ENCODE measurements around the gene GNAZ.

GNAZ gene

DNA sequence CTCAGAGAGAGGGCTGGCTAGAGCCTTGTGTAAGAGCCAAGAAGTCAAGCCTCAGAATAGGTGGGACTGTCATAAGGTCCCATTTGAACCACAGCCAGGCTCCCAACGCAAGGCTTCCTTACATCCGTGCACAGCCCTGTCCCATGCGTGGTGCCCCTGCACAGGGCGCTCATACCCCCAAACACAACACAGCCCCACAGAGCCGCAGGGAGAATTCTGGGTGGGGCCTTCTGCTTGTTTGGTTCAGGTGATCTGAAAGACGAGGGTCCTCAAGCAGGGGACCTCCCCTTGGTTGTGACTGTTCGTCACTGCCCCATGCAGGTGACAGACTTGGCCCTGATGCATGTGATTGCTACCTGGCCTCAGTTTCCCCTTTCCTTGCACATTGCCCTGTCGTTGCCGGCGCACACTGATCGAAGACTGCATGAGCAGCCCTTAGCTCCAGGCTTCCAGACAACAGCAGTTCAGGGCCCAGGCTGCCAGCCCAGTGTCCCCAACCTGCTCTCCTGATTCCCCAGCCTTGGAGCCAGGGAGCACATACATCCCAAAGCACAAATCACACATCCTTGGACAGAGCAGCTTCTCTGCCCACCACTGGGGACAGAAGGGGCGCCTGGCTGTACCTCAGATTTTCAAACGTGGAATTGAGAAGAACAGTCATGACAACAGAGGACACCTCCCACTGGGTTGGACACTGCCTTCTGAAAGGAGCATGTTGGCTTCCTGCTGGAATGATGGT is 22.1 kb downstream of the GNAZ start:
- DNase-seq (ENCODE audit: low read depth in 2 of 2): no peak

DNA sequence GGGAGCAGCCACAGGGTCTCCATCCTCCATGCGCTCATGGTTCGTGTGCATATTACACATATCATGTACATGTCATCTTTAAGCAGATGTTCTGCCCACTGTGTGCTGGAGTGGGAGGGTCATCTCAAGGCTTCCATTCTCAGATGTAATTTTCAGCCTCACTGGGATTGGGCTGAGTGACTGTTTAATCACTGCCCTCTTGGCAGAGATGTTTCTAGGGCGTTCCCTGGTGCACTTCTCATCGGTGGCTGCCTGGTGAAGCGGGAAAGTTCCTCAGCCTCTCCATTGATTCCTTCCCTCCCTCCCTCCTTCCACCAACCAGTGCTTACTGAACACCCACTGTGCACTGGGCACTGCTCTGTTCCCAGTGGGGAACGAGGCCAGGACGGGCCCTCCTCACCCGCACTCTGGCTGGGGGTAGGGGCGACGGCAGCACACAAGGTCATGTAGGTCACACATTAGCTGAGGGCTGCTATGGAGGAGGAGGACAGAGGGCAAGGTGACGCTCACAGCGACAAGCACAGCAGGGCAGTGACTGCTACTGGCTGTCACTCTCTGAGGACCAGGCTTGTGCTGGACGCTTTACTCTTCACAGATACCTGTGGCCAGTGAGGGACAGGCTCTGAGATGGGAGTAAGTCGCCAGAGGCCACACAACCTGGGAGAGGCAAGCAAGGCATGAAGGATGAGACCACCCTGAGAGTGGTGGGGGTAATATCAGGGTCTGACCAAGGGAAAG is 22.9 kb downstream of the GNAZ start:
- DNase-seq (ENCODE audit: low read depth in 2 of 2): no peak

DNA sequence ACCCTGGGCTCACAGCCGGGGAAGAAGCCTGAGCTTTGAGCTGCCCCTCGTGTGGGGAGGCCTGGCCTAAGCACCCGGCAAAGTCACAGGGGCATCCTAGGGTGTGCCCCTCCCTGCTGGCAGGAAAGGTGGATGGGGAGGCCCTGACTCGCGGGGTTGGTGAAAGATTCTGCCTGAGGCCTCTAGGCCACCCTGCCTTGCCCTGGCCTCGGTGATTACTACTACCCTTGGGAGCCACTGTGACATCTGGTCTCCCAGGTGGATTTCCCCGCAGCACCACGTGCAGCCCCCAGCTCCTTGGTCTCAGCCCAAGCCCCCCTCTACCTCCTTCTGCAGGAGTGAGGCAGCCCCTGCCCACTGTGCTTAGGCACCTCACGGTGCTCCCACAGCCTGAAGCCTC is 23.9 kb downstream of the GNAZ start:
- DNase-seq (ENCODE audit: low read depth in 2 of 2): no peak

DNA sequence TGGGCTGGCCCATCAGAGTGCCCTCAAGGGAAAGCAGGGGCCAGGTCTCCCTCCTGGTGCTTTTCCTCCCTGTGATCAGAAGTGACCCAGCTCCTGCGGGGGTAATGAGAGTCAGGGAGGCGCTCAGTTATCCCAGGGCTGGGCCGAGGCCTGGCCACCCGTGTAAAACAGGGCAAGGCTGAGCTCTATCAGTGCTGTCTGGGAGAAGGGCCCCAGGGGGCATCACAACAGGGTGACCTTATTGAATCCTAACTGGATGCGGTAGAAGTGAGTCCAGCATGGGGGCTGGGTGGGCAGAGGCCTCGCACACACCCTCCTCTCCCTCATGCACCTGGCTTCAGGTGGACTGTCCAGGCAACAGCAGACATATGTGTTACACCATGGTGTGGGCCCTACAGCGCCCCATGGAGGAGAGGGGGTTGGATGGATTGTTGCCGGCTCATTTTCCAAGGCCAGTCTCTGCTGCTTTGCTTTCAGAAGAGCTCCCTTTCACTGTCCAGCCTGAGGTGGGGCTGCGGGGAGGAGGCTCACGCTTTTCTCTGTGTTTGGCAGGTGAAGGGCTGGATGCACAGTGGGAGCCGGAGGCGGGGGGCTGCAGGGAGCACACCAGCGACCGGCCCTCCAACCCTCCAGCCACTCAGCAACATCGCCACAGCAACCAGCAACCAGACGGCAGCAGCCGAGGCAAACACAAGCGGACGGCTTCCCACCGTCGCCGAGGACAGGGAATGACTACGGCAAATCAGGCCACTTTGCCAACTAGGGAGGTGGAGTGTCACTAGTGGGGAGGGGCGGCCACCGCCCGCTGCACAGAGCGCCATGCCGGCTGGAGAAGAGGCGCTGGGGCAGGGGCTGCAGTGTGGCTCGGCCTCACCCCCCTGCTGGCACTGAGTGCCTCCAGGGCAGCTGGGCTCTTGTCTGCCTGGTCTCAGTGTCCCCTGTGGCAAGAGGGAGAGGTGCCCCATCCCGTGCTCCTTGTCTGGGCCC is 24.7 kb downstream of the GNAZ start:
- DNase-seq (ENCODE audit: low read depth in 2 of 2): no peak

DNA sequence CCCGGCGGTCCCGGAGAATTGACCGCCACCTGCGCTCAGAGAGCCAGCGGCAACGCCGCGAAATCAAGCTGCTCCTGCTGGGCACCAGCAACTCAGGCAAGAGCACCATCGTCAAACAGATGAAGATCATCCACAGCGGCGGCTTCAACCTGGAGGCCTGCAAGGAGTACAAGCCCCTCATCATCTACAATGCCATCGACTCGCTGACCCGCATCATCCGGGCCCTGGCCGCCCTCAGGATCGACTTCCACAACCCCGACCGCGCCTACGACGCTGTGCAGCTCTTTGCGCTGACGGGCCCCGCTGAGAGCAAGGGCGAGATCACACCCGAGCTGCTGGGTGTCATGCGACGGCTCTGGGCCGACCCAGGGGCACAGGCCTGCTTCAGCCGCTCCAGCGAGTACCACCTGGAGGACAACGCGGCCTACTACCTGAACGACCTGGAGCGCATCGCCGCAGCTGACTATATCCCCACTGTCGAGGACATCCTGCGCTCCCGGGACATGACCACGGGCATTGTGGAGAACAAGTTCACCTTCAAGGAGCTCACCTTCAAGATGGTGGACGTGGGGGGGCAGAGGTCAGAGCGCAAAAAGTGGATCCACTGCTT is 25.5 kb downstream of the GNAZ start:
- DNase-seq (ENCODE audit: low read depth in 2 of 2): no peak

DNA sequence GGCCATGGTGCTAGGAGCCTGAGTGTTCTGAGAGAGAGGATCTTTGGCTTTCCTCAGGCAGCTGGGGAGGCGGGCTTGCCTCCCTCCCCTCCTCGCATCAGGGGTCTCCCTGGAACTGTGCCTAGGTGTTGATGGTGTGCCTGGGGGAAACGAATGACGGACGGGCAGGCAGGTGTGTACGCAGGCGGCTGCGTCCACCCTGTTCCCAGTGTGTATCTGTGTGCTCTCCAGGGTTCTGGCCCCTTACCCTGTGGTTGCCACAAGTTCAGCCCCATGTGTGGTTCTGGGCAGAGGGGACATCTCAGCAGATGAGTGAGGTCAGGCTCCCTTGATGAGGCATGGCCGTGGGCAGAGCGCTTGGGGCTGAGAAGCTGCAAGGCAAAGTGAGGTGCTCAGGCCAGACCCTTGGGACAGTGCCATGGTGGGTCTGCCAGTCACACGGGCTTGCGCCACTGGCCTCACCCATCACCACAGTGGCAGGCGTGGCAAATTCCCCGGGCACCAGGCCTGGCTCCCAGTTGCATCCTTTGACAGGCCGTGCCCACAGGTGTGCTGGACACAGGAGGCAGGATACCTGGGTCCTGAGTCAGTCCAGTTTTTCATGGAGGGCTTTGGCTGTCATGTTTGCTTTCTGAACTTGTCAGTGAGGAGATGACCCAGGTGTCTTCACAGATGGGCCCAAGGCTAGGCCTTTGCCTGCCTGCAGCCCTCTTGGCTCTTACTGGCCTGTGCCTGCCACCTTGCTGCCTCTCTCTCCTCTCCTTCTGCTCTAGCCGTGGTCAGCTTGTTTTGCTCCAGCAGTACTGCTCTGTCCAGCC is 27.3 kb downstream of the GNAZ start:
- no peak for DNase-seq (ENCODE audit: low read depth in 2 of 2)

DNA sequence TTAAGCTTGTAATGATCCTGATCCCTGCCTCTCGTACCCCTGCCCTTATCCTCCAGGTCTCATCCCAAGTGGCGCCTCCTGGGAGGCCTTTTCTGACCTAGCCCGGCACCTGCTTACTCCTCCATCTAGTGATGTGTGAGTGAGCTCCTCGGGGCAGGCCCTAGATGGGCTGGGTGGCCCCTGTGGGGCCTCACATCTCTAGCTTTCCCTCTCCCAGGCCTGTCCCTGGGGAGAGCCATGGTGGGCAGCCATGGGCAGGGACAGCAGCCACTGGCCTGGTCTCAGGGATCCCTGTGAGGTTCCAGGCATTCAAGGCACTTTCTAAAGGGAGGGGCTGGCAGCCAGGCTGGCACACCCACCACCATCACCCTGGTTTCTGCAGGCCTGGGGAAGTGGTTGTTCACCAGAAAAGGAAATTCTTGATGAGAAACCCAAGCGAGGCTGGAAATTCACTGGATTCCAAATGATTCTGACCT is 27.9 kb downstream of the GNAZ start:
- DNase-seq (ENCODE audit: low read depth in 2 of 2): no peak

DNA sequence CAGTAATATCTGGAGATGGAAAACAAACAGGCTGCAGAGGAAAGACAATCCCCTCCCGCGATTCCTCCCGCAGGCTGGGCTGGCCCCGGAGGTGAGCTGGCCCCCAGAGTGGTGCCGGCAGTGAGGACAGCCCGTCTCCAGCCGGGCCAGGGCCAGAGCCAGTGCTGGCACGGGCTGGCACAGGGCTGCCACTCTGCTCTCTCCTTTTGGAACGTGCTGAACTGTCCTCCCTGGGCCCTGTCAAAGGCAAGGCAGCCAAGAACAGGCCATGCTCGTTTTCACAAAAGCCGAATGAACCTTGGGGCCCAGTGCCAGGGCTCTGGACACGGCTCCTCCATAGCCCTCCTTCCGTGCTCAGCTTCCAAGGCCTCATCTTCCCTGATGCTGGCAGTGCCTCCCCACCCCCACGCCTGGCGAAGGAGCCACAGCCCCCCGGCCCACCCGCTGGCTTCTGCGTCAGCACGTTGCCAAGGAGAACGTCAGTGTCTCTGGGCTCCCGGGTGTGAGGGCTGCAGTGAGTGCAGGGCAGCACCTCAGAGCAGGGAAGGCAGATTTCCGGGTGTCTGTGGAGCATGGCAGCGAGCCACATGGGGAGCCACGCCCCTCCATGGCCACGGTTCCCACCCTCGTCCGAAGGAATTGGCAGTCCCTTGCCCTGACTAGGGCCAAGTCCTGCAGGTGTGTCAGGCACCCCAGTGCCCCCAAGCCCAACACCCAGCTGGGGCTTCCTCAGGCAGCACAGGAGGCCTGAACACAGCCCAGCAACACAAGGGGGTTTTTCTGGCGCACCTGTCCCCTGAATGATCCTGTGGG is 28.6 kb downstream of the GNAZ start:
- no peak for DNase-seq (ENCODE audit: low read depth in 2 of 2)

DNA sequence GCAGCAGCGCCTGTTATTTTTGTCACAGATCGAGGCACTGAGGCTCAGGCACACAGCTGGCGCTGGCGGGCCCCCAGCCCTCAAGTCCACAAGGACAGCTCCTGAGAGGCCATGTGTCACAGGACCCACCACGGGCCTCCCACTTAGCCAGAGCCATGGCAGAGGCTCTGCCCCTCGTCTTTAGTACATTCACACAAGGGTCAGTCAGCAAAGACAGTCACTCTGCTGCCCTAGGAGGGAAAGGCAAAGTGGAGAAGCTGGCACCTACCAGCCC is 29.1 kb downstream of the GNAZ start:
- DNase-seq (ENCODE audit: low read depth in 2 of 2): no peak

DNA sequence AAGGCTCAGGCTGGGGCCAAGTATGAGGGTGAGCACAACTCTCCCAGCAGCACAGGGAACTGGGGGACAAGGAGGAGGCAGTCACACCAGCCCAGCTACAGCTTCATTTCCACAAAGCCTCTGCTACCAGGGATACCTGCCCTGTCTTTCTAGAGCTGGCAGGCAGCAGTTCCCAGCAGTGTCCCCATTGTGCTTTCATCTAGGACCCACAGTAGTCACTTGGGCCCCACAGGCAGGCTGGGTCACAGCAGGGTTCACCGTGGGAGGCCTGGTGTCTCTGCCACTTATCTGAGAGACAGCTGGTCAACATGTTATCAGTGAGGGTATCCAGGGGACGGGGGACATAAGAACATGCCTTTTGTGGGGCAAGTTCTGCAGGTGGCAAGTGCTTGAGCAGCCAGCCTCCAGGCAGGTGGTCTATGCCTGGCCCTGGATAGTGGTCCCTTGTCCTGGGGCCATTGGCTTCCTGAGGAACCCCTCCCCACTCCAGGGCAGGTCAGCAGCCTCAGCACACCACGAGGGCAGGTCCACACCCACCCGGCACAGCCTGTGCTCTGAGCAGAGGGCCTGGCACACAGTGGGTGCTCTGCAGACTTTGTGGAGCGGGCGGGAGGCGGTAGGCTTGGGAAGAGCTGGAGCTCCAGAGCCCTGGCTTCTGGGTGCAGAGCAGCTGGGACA is 29.9 kb downstream of the GNAZ start:
- DNase-seq (ENCODE audit: low read depth in 2 of 2): no peak

DNA sequence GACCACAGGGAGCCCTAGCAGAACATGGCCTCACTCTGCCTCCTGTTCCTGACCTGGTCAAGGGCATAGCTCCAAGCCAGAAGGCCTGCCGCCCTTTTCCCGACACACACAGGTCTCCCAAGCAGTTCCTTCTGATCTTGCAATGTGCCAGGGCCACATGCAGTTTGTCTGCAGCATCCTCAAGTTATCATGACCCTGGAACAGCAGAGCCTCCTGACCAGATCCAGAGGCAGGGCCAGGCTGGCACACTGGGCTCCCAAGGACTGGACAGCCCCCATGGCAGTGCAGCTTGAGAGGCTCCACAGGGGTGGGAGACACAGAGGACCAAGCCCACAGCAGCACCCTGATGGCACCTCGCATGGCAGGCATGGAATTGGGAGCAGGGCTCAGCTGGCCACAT is 31.2 kb downstream of the GNAZ start:
- no peak for DNase-seq (ENCODE audit: low read depth in 2 of 2)

DNA sequence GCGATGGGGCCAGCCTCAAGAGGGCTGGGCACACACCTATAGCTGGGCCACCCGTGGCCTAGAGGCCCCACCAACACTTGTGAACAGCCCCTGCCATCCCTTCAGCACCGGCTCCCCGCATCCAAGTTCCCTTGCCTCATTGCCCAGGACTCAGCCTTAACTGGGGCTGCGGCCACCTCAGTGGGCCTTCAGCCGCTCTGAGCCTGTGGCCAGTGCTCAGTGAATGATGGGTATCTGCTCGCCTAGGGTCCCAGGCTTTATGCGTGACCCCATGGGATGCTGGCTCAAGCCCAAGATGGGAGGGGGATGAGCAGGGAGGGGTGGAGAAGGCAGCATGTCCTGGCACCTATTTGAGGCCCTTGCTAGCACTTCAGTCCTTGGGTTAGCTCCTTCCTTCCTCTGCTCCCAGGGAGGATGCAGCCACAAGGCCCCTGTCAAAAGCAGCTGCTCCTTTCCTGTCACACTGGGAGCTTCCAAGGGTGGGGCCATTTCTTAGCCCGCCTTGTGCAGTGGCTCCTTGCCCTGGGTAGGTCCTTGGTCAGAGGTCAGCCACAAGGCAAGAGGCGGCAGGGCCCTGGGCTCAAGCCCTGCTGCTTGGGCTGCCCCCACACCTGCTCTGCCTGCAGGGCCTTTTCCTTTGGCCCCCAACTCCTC is 31.8 kb downstream of the GNAZ start:
- no peak for DNase-seq (ENCODE audit: low read depth in 2 of 2)

DNA sequence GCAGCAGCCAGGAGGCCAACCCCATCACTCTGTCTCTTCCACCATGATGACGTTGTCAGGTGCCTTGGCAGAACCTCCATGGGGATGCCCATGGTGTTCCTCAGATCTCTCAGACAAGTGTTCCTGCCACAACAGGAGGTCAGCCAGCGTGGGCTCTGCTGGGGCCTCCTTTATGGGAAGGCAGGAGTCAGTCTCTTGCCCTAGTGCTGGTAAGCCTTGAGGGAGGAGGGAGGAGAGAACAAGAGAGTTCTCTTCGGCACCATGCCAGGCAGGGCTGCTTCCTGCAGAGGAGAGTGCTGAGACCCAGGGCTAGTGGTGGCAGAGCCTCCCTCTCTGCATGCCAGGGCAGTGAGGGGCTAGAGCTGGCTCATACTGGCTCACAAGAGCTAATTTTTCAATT is 32.5 kb downstream of the GNAZ start:
- no peak for DNase-seq (ENCODE audit: low read depth in 2 of 2)

DNA sequence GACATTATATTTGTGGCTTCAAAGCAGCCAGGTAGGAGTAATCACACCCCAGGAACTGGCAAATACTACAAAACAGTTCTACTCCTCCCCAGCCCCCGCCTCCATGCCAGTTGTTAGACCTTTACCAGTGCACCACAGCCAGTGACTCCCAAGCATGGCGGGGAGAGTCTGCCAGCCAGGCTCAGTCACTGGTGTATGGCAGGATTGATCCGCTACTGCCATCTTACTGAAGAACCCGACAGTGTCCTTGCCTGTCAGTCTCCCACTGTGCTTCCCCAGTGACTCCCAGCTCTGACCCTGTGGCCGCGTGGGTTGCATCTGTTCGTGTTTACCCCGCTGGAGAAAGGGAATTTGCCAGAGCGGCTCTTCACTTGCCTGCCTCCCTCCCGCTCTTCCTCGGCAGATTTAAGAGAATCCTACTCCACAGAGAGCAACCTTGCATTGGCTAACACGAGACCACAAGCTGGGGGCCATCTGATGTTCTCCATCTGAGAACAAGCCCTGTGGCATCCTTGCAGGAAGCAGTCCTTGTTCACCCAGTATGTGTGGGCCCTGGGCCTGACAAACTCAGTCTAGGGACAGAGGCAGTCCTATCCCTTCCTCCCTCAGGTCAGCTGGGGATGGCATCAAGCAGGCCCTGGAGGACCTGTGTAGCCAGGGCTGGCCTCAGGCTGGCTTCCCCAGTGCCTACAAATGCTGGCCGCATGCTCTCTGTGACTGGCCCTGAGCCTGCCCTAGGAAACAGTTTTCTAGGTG is 33.1 kb downstream of the GNAZ start:
- no peak for DNase-seq (ENCODE audit: low read depth in 2 of 2)

DNA sequence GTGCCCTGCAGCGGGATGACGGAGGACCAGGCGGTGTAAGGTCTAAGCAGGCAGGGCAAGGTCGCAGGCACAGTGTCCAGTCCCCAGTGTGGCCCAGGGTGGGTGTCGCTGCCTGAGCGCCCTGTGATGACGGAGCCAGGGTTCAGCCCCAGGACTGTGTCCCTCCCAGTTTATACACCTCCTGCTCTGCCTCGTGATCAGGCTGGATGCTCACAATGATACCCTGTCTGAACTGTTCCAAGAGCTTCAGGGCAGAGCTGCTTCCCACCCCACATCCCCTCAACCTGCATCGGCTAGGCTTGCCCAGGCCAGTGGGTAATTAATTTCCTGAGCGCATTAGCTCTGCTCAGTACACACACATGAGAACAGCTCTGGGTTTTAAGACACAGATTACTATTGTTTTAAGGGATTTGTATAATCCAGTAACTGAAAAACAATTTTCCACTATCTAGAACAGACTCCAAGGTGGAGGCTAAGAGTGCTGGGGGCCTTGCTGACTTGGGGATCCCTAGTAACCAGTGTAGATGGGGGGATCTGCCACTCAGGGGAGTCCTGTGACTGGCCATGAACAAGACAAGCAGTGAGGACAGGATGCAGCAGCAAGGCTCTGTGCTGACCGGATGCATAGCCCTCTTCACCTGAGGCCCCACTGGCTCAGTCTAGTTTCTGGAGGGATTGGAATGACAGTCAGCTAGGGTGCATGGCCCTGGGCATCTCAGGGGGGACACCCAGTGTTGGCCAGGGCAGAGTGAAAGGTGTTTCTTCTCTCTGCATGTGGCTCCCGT is 34.1 kb downstream of the GNAZ start:
- no peak for DNase-seq (ENCODE audit: low read depth in 2 of 2)

DNA sequence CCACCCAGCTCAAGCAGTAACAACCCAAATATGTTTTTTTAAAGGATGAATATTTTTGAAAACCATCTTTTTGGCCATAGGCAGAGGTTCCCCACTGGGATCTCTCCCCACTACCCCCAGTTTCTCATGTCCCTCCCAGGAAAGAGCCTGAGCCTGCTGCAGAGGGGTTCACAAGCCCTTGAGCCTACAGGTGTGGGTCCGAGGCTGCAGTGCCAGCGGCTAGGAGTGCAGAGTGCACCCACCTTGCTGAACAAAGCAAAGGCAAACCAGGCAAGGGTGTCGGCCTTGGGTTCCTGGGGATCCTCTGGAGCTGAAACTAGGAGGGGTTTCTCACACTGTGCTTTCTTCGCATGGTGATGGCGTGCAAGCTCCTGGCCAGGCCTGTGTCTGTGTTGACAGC is 35.0 kb downstream of the GNAZ start:
- no peak for DNase-seq (ENCODE audit: low read depth in 2 of 2)

DNA sequence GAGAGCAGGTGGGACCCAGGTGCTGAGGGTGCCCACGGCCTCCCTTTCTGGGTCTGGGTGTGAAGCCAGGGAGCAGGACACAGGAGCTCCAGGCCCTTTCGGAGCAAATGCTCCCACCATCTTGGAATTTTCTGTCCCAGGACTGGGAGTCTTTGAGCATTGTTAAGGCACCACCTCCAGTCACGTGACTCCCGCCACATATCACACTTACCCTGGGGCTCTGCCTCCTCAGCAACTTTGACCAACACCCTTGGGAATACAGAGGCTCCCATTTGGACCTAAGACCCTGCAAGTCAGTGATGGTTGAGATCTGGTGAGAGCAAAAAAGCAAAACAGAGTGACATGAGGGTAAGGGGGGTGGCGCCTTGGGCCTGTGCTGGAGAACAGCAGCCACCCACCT is 35.6 kb downstream of the GNAZ start:
- no peak for DNase-seq (ENCODE audit: low read depth in 2 of 2)

DNA sequence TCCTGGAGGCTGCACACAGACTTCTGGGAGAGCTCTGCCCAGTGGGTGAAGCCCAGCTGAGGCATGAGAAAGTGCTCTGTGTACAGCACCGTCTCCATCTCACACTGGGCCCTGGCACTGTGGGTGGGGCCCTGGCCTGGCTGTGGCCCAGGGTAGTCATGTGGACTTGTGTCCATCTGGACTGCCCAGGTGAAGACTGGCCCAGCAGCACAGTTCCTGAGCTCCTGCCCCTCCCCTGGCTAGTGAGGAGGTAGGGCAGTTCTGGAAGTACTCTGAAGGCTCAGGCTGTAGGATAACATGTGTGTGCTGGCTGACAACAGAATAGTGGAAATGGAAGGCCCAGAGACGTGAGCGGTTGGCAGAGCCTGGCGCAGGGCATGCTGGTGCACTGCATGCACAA is 36.0 kb downstream of the GNAZ start:
- DNase-seq (ENCODE audit: low read depth in 2 of 2): no peak

Measured in activated CD4-positive, alpha-beta T cell treated with anti-CD3 and anti-CD28 coated beads for 24 hours (primary cell).